OCI-LY3 (cell line): ENCODE data around the gene TFPT.

ENCODE experiments used
- H2AFZ ChIP-seq: fragments of 200-600, 300-600 bp; shearing (Covaris generic); 2 replicates; pipeline ENCODE4 v1.6.0; 2014; ENCODE audit warnings: antibody characterized with exemption, low read depth, low read length
- H3K27ac ChIP-seq: fragments of 200-600, 300-600 bp; sonication (generic); 2 replicates; pipeline ENCODE4 v1.5.1; 2014; ENCODE audit warnings: mild to moderate bottlenecking, low read length, moderate library complexity, mixed read lengths
- H3K27me3 ChIP-seq: fragments of 200-600, 300-600 bp; sonication (generic); 2 replicates; pipeline ENCODE4 v1.6.1; 2014; ENCODE audit warnings: low read depth, low read length, mixed read lengths
- H3K36me3 ChIP-seq: fragments of 200-600, 300-600 bp; sonication (generic); replicated peaks from 2 replicates; pipeline ENCODE3; 2014; ENCODE audit warnings: low read depth, low read length, mixed read lengths
- H3K4me1 ChIP-seq: fragments of 300-600, 200-600 bp; sonication (generic); 2 replicates; pipeline ENCODE4 v1.6.1; 2014; ENCODE audit warnings: low read length, mixed read lengths
- H3K4me2 ChIP-seq: fragments of 200-600, 300-600 bp; sonication (generic); 2 replicates; pipeline ENCODE4 v1.6.1; 2014; ENCODE audit warnings: low read length, mixed read lengths
- H3K4me3 ChIP-seq: fragments of 300-600, 200-600 bp; sonication (generic); 2 replicates; pipeline ENCODE4 v1.5.1; 2014; ENCODE audit warnings: antibody characterized with exemption, mild to moderate bottlenecking, low read length, moderate library complexity
- H3K79me2 ChIP-seq: fragments of 300-600, 200-600 bp; shearing (Covaris generic); 2 replicates; pipeline ENCODE4 v1.6.1; 2014; ENCODE audit warnings: mild to moderate bottlenecking, low read length, mixed read lengths
- H3K9ac ChIP-seq: fragments of 300-600, 200-600 bp; shearing (Covaris generic); 2 replicates; pipeline ENCODE4 v1.6.0; 2014; ENCODE audit warnings: mild to moderate bottlenecking, low read length, moderate library complexity
- H3K9me3 ChIP-seq: fragments of 200-600, 300-600 bp; shearing (Covaris generic); 2 replicates; pipeline ENCODE4 v1.6.1; 2014; ENCODE audit warnings: low read length, mixed read lengths; ENCODE audit not compliant: insufficient read depth
- H4K20me1 ChIP-seq: fragments of 200-600, 300-600 bp; sonication (generic); 2 replicates; pipeline ENCODE4 v1.6.1; 2016; ENCODE audit warnings: low read length, mixed read lengths; ENCODE audit not compliant: insufficient read depth
- CTCF ChIP-seq: fragments of 200-600, 300-600 bp; sonication (generic); IDR thresholded peaks from 2 replicates; pipeline ENCODE4 v1.5.1; 2014; ENCODE audit warnings: antibody characterized with exemption, low read length, low read depth
- EZH2phosphoT487 ChIP-seq: fragments of 200-600 bp; shearing (Covaris generic); IDR thresholded peaks from 2 replicates; pipeline ENCODE4 v1.6.1; 2018; ENCODE audit warnings: antibody characterized with exemption, mixed run types, low read depth

The TFPT gene

GRCh38 chr19:54152267-54152666 lies 36.8 kb upstream of the TFPT start:
- Histone ChIP-seq H3K4me2 (no peak overlapping the region), H3K9me3 (no peaks in the 10 kb centered on the region), H3K27me3 (no peaks in the 10 kb centered on the region), H3K36me3 (peaks cover 81% of the 10 kb centered on the region), H3K4me1 (no peaks in the 10 kb centered on the region), H3K27ac (no peak overlapping the region), H2AFZ (no peak overlapping the region), H3K79me2 (no peaks in the 10 kb centered on the region), H3K9ac (no peak overlapping the region), H4K20me1 (0 out of 2 replicates have a peak, but pooled peaks cover 4% of the 10 kb centered on the region), H3K4me3 (no peak overlapping the region)
- TF ChIP-seq EZH2phosphoT487: no peak
- no peak for TF ChIP-seq CTCF

- Histone ChIP-seq H3K4me3 (no peak overlapping the region), H3K9me3 (no peaks in the 10 kb centered on the region), H3K79me2 (no peaks in the 10 kb centered on the region), H4K20me1 (0 out of 2 replicates have a peak, but pooled peaks cover 4% of the 10 kb centered on the region), H3K4me1 (no peaks in the 10 kb centered on the region), H3K9ac (no peak overlapping the region), H3K4me2 (no peak overlapping the region), H2AFZ (no peak overlapping the region), H3K36me3 (peaks cover 84% of the 10 kb centered on the region), H3K27ac (no peak overlapping the region), H3K27me3 (no peaks in the 10 kb centered on the region)
- TF ChIP-seq CTCF: no peak
- no peak for TF ChIP-seq EZH2phosphoT487
Observed at GRCh38 chr19:54151362-54152035, 36.0 kb upstream of the TFPT start.

- no peak overlapping the region for H3K4me2 ChIP-seq
- no peaks in the 10 kb centered on the region for H3K79me2 ChIP-seq
- peaks cover 4% of the 10 kb centered on the region; the same call in 1 of the 2 replicates for H4K20me1 ChIP-seq
- no peak overlapping the region for H3K9ac ChIP-seq
- peaks cover 86% of the 10 kb centered on the region for H3K36me3 ChIP-seq
- no peak for TF ChIP-seq EZH2phosphoT487
- no peak for TF ChIP-seq CTCF
- no peaks in the 10 kb centered on the region for H3K4me1 ChIP-seq
- no peaks in the 10 kb centered on the region for H3K9me3 ChIP-seq
- no peak overlapping the region for H3K4me3 ChIP-seq
- H2AFZ ChIP-seq: no peak overlapping the region
- no peaks in the 10 kb centered on the region for H3K27me3 ChIP-seq
- H3K27ac ChIP-seq: no peak overlapping the region
Observed at GRCh38 chr19:54149021-54149812, 33.8 kb upstream of the TFPT start.

- TF ChIP-seq EZH2phosphoT487: no peak
- TF ChIP-seq CTCF: no peak
- peaks cover 4% of the 10 kb centered on the region; the same call in 1 of the 2 replicates for H4K20me1 ChIP-seq
- H3K27ac ChIP-seq: no peak overlapping the region
- no peak overlapping the region for H3K4me2 ChIP-seq
- no peak overlapping the region for H2AFZ ChIP-seq
- H3K4me1 ChIP-seq: no peaks in the 10 kb centered on the region
- H3K27me3 ChIP-seq: no peaks in the 10 kb centered on the region
- H3K9me3 ChIP-seq: no peaks in the 10 kb centered on the region
- H3K36me3 ChIP-seq: peaks cover 87% of the 10 kb centered on the region
- H3K9ac ChIP-seq: no peak overlapping the region
- H3K4me3 ChIP-seq: no peak overlapping the region
- no peaks in the 10 kb centered on the region for H3K79me2 ChIP-seq
Observed at GRCh38 chr19:54148158-54148557, 32.7 kb upstream of the TFPT start.
